IPS-20b (cell line): ENCODE data around the gene FAM89B.
A peak's percentile ranks its signal among the peaks of the same experiment; 100 is the strongest.

Experiments used
- H3K27ac ChIP-seq: one replicate; pipeline ENCODE4 v1.5.1; 2013; ENCODE audit warnings: low read length
- H3K27me3 ChIP-seq: 2 replicates; pipeline ENCODE4 v1.6.1; 2013; ENCODE audit warnings: mild to moderate bottlenecking, low read length, inconsistent platforms; ENCODE audit not compliant: insufficient read depth
- H3K36me3 ChIP-seq: 2 replicates; pipeline ENCODE4 v1.6.1; 2013; ENCODE audit warnings: low read depth, mild to moderate bottlenecking, inconsistent platforms, low read length, moderate library complexity; ENCODE audit not compliant: insufficient read depth
- H3K4me1 ChIP-seq: 2 replicates; pipeline ENCODE4 v1.6.1; 2013; ENCODE audit warnings: mild to moderate bottlenecking, control low read depth, inconsistent platforms, low read length, moderate library complexity; ENCODE audit not compliant: insufficient read depth
- H3K4me3 ChIP-seq: 2 replicates; pipeline ENCODE4 v1.5.1; 2013; ENCODE audit warnings: mild to moderate bottlenecking, low read length, inconsistent platforms
- H3K9ac ChIP-seq: 2 replicates; pipeline ENCODE4 v1.6.1; 2013; ENCODE audit warnings: low read depth, mild to moderate bottlenecking, inconsistent platforms, low read length, moderate library complexity
- H3K9me3 ChIP-seq: 2 replicates; pipeline ENCODE4 v1.6.1; 2013; ENCODE audit warnings: mild to moderate bottlenecking, low read depth, low read length, inconsistent platforms; ENCODE audit not compliant: insufficient read depth

FAM89B gene

GRCh38 chr11:65604258-65604657 lies 31.9 kb downstream of the FAM89B start:
- Histone ChIP-seq H3K27me3 (0 out of 2 replicates have a peak, but pooled peaks cover 6% of the 10 kb centered on the region), H3K27ac (no peak overlapping the region), H3K4me1 (peaks cover 7% of the 10 kb centered on the region; the same call in 1 of the 2 replicates), H3K9ac (no peak overlapping the region), H3K36me3 (peaks cover 33% of the 10 kb centered on the region), H3K9me3 (no peaks in the 10 kb centered on the region), H3K4me3 (no peak overlapping the region)

GRCh38 chr11:65606876-65607613 lies 34.7 kb downstream of the FAM89B start:
- Histone ChIP-seq H3K4me3 (peak overlapping the region; percentile 64; the same call in 1 of the 2 replicates), H3K36me3 (peaks cover 37% of the 10 kb centered on the region), H3K27me3 (0 out of 2 replicates have a peak, but pooled peaks cover 6% of the 10 kb centered on the region), H3K9ac (peak overlapping the region; percentile 48; the same call in 1 of the 2 replicates), H3K9me3 (no peaks in the 10 kb centered on the region), H3K27ac (no peak overlapping the region), H3K4me1 (peaks cover 7% of the 10 kb centered on the region; the same call in 1 of the 2 replicates)

- H3K4me3 ChIP-seq = peak overlapping the region; percentile 64; the same call in 1 of the 2 replicates
- peak overlapping the region; percentile 48; the same call in 1 of the 2 replicates for H3K9ac ChIP-seq
- H3K36me3 ChIP-seq = peaks cover 43% of the 10 kb centered on the region
- H3K27me3 ChIP-seq = 0 out of 2 replicates have a peak, but pooled peaks cover 6% of the 10 kb centered on the region
- no peak overlapping the region for H3K27ac ChIP-seq
- H3K9me3 ChIP-seq = no peaks in the 10 kb centered on the region
- H3K4me1 ChIP-seq = peaks cover 7% of the 10 kb centered on the region; the same call in 1 of the 2 replicates
Observed at GRCh38 chr11:65607614-65608426, 35.5 kb downstream of the FAM89B start.

- Histone ChIP-seq H3K4me1 (peaks cover 7% of the 10 kb centered on the region; the same call in 1 of the 2 replicates), H3K36me3 (peaks cover 33% of the 10 kb centered on the region), H3K9me3 (no peaks in the 10 kb centered on the region), H3K27ac (no peak overlapping the region), H3K4me3 (no peak overlapping the region), H3K27me3 (0 out of 2 replicates have a peak, but pooled peaks cover 6% of the 10 kb centered on the region), H3K9ac (no peak overlapping the region)
Observed at GRCh38 chr11:65609229-65609628, 36.9 kb downstream of the FAM89B start.

GRCh38 chr11:65609665-65610064 lies 37.3 kb downstream of the FAM89B start:
- Histone ChIP-seq H3K36me3 (peaks cover 28% of the 10 kb centered on the region), H3K9me3 (no peaks in the 10 kb centered on the region), H3K9ac (no peak overlapping the region), H3K4me1 (peaks cover 7% of the 10 kb centered on the region; the same call in 1 of the 2 replicates), H3K27me3 (0 out of 2 replicates have a peak, but pooled peaks cover 6% of the 10 kb centered on the region), H3K4me3 (no peak overlapping the region), H3K27ac (no peak overlapping the region)

GRCh38 chr11:65610404-65610803 lies 38.1 kb downstream of the FAM89B start:
- H3K4me3 ChIP-seq = no peak overlapping the region
- peaks cover 21% of the 10 kb centered on the region for H3K36me3 ChIP-seq
- no peaks in the 10 kb centered on the region for H3K9me3 ChIP-seq
- peaks cover 7% of the 10 kb centered on the region; the same call in 1 of the 2 replicates for H3K4me1 ChIP-seq
- 0 out of 2 replicates have a peak, but pooled peaks cover 6% of the 10 kb centered on the region for H3K27me3 ChIP-seq
- no peak overlapping the region for H3K9ac ChIP-seq
- no peak overlapping the region for H3K27ac ChIP-seq

- H3K9me3 ChIP-seq = no peaks in the 10 kb centered on the region
- H3K36me3 ChIP-seq = peaks cover 14% of the 10 kb centered on the region
- H3K4me1 ChIP-seq = peaks cover 6% of the 10 kb centered on the region; the same call in 1 of the 2 replicates
- H3K9ac ChIP-seq = peak overlapping the region; percentile 25; the same call in 1 of the 2 replicates
- 0 out of 2 replicates have a peak, but pooled peaks cover 6% of the 10 kb centered on the region for H3K27me3 ChIP-seq
- H3K27ac ChIP-seq = no peak overlapping the region
- peak overlapping the region; percentile 29; the same call in 1 of the 2 replicates for H3K4me3 ChIP-seq
Observed at GRCh38 chr11:65611028-65611757, 38.9 kb downstream of the FAM89B start.

GRCh38 chr11:65611758-65612603 lies 39.6 kb downstream of the FAM89B start:
- Histone ChIP-seq H3K4me3 (peak overlapping the region; percentile 29; the same call in 1 of the 2 replicates), H3K27me3 (0 out of 2 replicates have a peak, but pooled peaks cover 6% of the 10 kb centered on the region), H3K27ac (no peak overlapping the region), H3K9me3 (no peaks in the 10 kb centered on the region), H3K4me1 (peaks cover 5% of the 10 kb centered on the region; the same call in 1 of the 2 replicates), H3K9ac (peak overlapping the region; percentile 25; the same call in 1 of the 2 replicates), H3K36me3 (peaks cover 15% of the 10 kb centered on the region)

GRCh38 chr11:65612691-65613090 lies 40.4 kb downstream of the FAM89B start:
- Histone ChIP-seq H3K4me1 (peaks cover 5% of the 10 kb centered on the region; the same call in 1 of the 2 replicates), H3K27me3 (0 out of 2 replicates have a peak, but pooled peaks cover 6% of the 10 kb centered on the region), H3K9ac (no peak overlapping the region), H3K27ac (no peak overlapping the region), H3K36me3 (peaks cover 22% of the 10 kb centered on the region), H3K4me3 (peak overlapping the region; percentile 86; the same call in 1 of the 2 replicates), H3K9me3 (no peaks in the 10 kb centered on the region)
